HepG2 (cell line): ENCODE results near the gene PXMP2. TPM values are rescaled to one million over a fixed set of nuclear protein-coding genes. Genes with fewer than 3 reads are reported as not detected.
A peak's percentile ranks its signal among the peaks of the same experiment; 100 is the strongest.

Experiments used
- ATF6 ChIP-seq: sonication (generic); formaldehyde crosslinking; conservative IDR thresholded peaks from 2 replicates; pipeline ENCODE4 v1.4.0; 2020; ENCODE audit warnings: missing genetic modification reagents
- ATF7 ChIP-seq, 2 experiments: fragments of 450-650 bp in 1 of 2; sonication (generic) in 1 of 2; formaldehyde crosslinking in 1 of 2; IDR thresholded peaks; 2 replicates each; pipeline versions ENCODE4 v1.4.0 to v1.6.1; 2016 to 2020; ENCODE audit warnings: antibody characterized with exemption in 1 of 2, mild to moderate bottlenecking in 1 of 2, missing genetic modification reagents in 1 of 2
- ELF4 ChIP-seq: sonication (generic); formaldehyde crosslinking; IDR thresholded peaks from 2 replicates; pipeline ENCODE4 v1.5.0; 2020; ENCODE audit warnings: missing genetic modification reagents, mild to moderate bottlenecking, moderate library complexity, borderline replicate concordance
- FOXO1 ChIP-seq: sonication (generic); formaldehyde crosslinking; IDR thresholded peaks from 2 replicates; pipeline ENCODE4 v1.4.0; 2020; ENCODE audit warnings: missing genetic modification reagents
- HNRNPK ChIP-seq: fragments of 200-400 bp; formaldehyde crosslinking; IDR thresholded peaks from 2 replicates; pipeline ENCODE4 v1.6.1; 2018; ENCODE audit warnings: low read length, low read depth, moderate library complexity, mild to moderate bottlenecking; ENCODE audit not compliant: poor library complexity, severe bottlenecking
- IKZF5 ChIP-seq: IDR thresholded peaks from 2 replicates; pipeline ENCODE4 v1.6.1; 2018; ENCODE audit warnings: missing genetic modification reagents, mild to moderate bottlenecking, missing compliant biosample characterization
- MTA3 ChIP-seq: sonication (generic); formaldehyde crosslinking; IDR thresholded peaks from 2 replicates; pipeline ENCODE4 v1.4.0; 2020; ENCODE audit warnings: missing genetic modification reagents
- PATZ1 ChIP-seq: sonication (generic); formaldehyde crosslinking; IDR thresholded peaks from 2 replicates; pipeline ENCODE4 v1.4.0; 2020; ENCODE audit warnings: missing genetic modification reagents
- PAWR ChIP-seq: sonication (generic); formaldehyde crosslinking; IDR thresholded peaks from 2 replicates; pipeline ENCODE4 v1.4.0; 2020; ENCODE audit warnings: missing genetic modification reagents, mild to moderate bottlenecking, borderline replicate concordance
- PBX2 ChIP-seq: IDR thresholded peaks from 2 replicates; pipeline ENCODE4 v1.6.1; 2016; ENCODE audit warnings: control low read depth
- RNF219 ChIP-seq: sonication (generic); formaldehyde crosslinking; IDR thresholded peaks from 2 replicates; pipeline ENCODE4 v1.5.0; 2020; ENCODE audit warnings: mild to moderate bottlenecking, missing genetic modification reagents
- SYNCRIP ChIP-seq: fragments of 200-400 bp; formaldehyde crosslinking; IDR thresholded peaks from 2 replicates; pipeline ENCODE4 v1.6.1; 2018; ENCODE audit warnings: mild to moderate bottlenecking, low read depth, low read length; ENCODE audit not compliant: insufficient read depth
- TEAD2 ChIP-seq: sonication (generic); formaldehyde crosslinking; IDR thresholded peaks from 2 replicates; pipeline ENCODE4 v1.9.0; 2021; ENCODE audit warnings: missing genetic modification reagents
- ZBTB14 ChIP-seq: sonication (generic); formaldehyde crosslinking; IDR thresholded peaks from 2 replicates; pipeline ENCODE4 v1.4.0; 2020; ENCODE audit warnings: missing genetic modification reagents
- ZBTB7A ChIP-seq: sonication (generic); formaldehyde crosslinking; IDR thresholded peaks from 2 replicates; pipeline ENCODE4 v1.8.0; 2022; ENCODE audit warnings: mild to moderate bottlenecking, missing genetic modification reagents
- ZMYM4 ChIP-seq: sonication (generic); formaldehyde crosslinking; IDR thresholded peaks from 2 replicates; pipeline ENCODE4 v1.8.1; 2023; ENCODE audit warnings: mild to moderate bottlenecking, missing genetic modification reagents
- ZNF317 ChIP-seq: sonication (generic); formaldehyde crosslinking; IDR thresholded peaks from 2 replicates; pipeline ENCODE4 v1.5.0; 2020; ENCODE audit warnings: mild to moderate bottlenecking, missing genetic modification reagents
- ZNF558 ChIP-seq: sonication (generic); formaldehyde crosslinking; IDR thresholded peaks from 2 replicates; pipeline ENCODE4 v1.9.0; 2022; ENCODE audit warnings: mild to moderate bottlenecking, missing genetic modification reagents, borderline replicate concordance
- ZNF567 ChIP-seq: sonication (generic); formaldehyde crosslinking; IDR thresholded peaks from 2 replicates; pipeline ENCODE4 v1.8.1; 2023; ENCODE audit warnings: mild to moderate bottlenecking, missing genetic modification reagents, borderline replicate concordance
- polyA plus RNA-seq, 8 experiments: library from polyadenylated mRNA; depleted of rRNA in 3 of 8; stranded (reverse) in 7 of 8; unstranded in 1 of 8; fragments of >200 nt; fragmentation: Illumina TruSeq in 4 of 8; extraction: Trizol in 4 of 8; gene quantifications; 2 replicates each; pipeline versions ENCODE4 v1.2.1 to v1.2.3, GENCODE V29; 2011 to 2016; ENCODE audit warnings: low read depth in 4 of 8, missing spikeins in 1 of 8, mixed read lengths in 1 of 8; ENCODE audit not compliant: insufficient read depth in 1 of 8
- total RNA-seq, 5 experiments: library from RNA; depleted of rRNA; stranded (reverse); fragments of >200 nt; fragmentation: Illumina TruSeq; extraction: Trizol; gene quantifications; 2 replicates each; pipeline ENCODE4 v1.2.3, GENCODE V29; 2016; ENCODE audit warnings: low read depth in 1 of 5

The PXMP2 gene
- total and polyA plus RNA-seq, 2 of the 13 experiments (the other 11 are each of a cell fraction or from before 2014, with no cell fraction given), result 25.5 to 42.9 TPM

- peak; percentile 60 for TF ChIP-seq PATZ1
- TF ChIP-seq PBX2, result no peak
- no peak for TF ChIP-seq ZBTB7A
- TF ChIP-seq ZNF558, result peak; percentile 81; the same call in 1 of the 2 replicates
- TF ChIP-seq FOXO1, result no peak
- no peak; the same call in 1 of the 2 replicates for TF ChIP-seq PAWR
- no peak for TF ChIP-seq RNF219 (CRISPR knock-in tag)
- peak; percentile 46 for TF ChIP-seq HNRNPK
- no peak for TF ChIP-seq MTA3
- 0 out of 2 replicates have a peak, but pooled peaks have one; percentile 74 for TF ChIP-seq ZMYM4 (CRISPR knock-in tag)
- no peak for TF ChIP-seq ZNF567 (CRISPR knock-in tag)
- TF ChIP-seq ATF6, result no peak
- no peak for TF ChIP-seq ELF4
- peak; percentile 81 for TF ChIP-seq IKZF5
- TF ChIP-seq SYNCRIP, result no peak
- TF ChIP-seq ZBTB14 (CRISPR knock-in tag), result no peak; the same call in 1 of the 2 replicates
- no peak for TF ChIP-seq TEAD2 (CRISPR knock-in tag)
- no peak for TF ChIP-seq ATF7 (IDR thresholded peaks at IDR 0.05)
- no peak for TF ChIP-seq ATF7 (CRISPR knock-in tag; IDR thresholded peaks at IDR 0.05)
- no peak for TF ChIP-seq ZNF317 (CRISPR knock-in tag)
These were observed 23.2 kb downstream of the PXMP2 start, which contains the start of gene PGAM5 (continued) for GRCh38 chr12:132710405-132711079.
